Measurements from ENCODE around the gene NPIPB8.
"Not testable (repeated sequence)": the region's sequence is repeated elsewhere in the genome, so short reads cannot be mapped to it uniquely, and the experiment has no call there.

Gene NPIPB8

GRCh38 chr16:28607116-28607623, 30.7 kb upstream of the NPIPB8 start:
- no peak for DNase-seq

- DNase-seq = not testable (repeated sequence)
Observed at GRCh38 chr16:28607681-28608495, 30.0 kb upstream of the NPIPB8 start.

DNA sequence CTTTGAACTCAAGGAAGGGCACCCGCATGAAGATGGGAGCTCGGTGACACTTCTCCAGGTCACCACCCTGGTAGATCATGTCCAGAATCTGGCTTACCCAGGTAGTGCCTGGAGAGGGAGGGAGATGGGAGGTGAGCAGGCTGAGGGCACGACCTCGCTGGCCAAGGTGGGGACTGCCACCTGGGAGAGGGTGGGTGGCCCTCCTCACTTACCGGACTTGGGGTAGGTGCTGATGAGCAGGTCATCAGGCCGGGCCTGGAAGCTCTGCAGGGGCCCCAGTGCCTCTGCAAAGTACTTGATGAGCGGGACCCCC, 29.4 kb upstream of the NPIPB8 start:
- not testable (repeated sequence) for DNase-seq

- DNase-seq = not testable (repeated sequence)
Observed at GRCh38 chr16:28608867-28609596, 28.8 kb upstream of the NPIPB8 start.

DNA sequence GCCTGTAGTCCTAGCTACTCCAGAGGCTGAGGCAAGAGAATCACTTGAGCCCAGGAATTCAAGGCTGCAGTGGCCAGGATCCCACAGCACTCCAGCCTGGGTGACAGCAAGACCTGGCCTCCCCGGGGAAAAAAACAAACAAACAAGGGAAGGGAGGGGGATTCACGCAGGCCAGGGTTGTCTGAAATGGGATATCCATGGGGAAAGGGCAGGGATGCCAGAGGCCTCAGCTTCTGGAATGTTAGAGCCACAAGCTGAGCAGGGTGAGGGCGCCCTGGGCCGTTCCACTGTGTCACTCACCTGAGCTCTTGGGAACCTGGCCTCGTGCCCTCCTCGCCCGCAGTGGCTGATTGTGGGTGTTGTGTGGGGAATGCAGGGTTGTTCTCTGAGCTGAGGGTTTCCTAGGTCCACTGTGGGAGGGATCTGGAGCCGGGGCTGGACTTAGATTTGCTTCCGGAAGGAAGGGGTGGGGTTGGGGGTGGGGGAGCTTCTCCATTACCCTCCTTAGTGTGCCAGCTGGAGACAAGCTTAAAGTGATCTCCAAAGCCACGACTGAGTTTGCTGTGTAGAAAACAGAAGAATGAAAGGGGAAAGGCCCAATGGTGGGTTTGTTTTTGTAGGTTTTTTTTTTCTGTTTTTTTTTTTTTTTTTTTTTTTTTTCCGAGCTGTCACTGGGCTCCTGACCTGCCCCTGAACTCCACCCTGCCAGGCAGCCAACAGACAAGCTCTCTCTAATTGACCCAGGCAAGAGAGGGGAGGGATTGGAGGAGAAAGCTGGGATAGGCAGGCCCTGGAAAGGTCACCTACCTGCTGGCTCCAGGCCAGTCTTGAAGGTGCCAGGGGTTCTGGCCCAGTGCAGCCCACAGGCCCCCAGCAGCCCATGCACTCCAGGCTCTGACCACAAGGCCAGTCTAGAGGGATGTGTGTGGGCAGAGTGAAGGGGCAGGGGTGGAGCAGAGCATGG, 28.0 kb upstream of the NPIPB8 start, which contains the start of gene SULT1A1:
Gene SULT1A1 (minus strand): TSS at position 414 of the 964 bp plus-strand sequence. CDS start 1,189 bp downstream, outside the sequence.
- peak; percentile 53 for DNase-seq

DNA sequence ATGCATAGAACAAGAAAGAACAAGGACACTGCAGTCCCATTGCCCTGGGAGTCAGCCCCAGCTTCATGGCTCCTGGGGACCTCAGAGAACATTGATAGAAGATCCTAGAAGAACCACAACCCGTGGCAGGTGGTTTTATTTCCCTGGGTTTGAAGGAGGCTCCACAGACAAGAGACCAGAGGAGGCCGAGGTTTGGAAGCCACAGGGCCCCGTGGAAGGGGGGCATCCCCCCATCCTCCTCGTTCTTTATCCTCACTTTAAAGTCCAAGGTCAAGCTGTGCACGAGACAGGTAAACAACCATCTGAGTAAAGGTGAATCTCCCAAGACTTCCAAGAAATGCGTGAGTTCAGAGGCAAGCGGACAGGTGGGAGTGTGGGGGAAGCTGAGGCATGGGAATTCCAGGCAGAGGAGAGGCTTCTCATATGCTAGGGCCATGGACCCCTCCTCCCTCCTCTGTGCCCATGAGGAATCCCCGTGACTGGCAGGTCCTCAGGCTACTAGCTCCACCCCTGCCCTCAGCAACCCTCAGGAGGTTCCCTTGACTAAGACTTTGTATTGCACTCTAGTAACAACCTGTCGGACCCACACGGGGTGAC, 27.2 kb upstream of the NPIPB8 start:
- DNase-seq = no peak

DNA sequence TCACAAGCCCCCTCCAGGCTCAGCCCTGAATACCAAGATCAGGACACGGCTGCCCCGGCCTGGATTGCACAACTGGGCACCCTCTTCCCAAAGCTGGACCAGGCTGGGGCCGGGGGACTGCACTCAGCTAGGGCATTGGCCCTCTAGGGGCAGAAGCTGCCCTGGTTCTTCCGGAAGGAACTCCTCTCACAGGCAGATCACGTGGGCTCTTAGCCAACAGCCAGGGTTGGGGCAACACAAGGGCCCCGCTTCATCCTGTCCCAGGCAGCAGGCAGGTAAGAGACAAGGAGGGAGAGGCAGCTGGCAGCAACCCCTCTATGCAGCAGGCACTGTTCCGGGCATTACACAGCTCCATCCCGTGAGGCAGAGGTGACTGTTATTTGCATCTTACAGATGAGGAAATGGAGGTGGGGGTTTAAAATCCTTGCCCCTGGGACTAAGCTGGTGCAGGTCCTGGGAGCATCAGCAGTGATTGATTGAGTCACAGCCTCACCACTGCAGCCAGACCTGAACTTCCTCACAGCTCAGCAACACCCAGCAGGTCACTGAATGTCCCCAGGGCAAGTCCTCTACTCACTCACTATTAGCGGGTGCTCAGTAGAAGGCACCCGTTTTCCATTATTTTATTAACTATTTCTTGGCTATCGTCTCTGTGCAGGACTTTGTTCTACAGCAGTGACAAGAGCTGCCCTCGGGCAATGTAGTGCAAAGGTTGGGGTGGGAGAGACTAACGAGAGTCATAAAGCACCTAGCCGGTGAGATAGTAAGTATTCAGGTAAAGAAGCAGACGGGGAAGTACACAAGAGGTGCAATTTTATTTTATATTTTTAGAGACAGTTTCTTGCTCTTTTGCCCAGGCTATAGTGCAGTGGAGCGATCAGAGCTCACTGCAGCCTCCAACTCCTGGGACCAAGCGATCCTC, 25.2 kb upstream of the NPIPB8 start:
- DNase-seq = not testable (repeated sequence)

DNA sequence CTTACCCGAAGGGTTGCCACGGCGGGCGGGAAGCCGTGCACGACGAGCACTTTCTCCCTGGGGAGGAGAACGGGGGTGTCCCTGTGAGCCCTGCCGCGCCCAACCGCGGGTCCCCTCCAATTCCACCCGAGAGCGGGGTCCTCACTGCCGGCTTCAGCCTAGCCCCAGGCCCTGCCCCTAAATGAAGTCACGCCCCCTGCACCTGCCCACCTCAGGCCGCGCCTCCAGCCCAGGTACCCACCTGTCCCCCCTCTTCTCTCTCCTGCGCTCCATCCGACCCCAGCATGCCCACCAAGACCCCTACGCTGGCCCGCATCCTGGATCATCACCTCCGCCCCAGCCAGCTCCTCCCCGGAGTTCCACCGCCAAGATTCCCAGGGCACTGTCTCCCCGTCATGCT, 24.0 kb upstream of the NPIPB8 start:
- not testable (repeated sequence) for DNase-seq

DNA sequence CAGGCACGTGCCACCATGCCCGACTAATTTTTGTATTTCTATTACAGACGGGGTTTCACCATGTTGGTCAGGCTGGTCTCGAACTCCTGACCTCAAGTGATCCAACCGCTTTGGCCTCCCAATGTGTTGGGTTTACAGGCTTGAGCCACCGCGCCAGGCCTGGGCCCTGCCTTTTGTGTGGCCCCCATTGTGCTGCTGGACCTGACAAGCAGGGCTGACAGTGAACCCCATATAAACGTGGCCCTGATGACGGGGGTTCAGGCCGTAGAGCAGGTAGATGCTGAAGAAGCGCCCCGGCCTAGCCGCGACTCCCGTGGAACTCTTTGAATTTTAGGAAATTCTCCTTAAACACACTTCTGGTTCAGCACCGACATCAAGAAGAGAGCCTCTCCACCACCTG, 23.3 kb upstream of the NPIPB8 start:
- not testable (repeated sequence) for DNase-seq

- peak; percentile 37 for DNase-seq
Observed at GRCh38 chr16:28615486-28616223, 22.2 kb upstream of the NPIPB8 start.

DNA sequence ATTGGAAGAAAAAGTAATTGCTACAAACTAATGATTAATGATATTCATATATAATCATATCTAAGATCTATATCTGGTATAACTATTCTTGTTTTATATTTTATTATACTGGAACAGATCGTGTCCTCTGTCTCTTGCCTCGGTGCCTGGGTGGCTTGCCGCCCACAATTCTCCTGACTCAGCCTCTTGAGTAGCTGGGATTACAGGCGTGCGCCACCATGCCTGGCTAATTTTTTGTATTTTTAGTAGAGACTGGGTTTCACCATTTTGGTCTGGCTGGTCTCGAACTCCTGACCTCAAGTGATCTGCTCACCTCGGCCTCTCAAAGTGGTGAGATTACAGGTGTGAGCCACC, 21.7 kb upstream of the NPIPB8 start:
- DNase-seq = not testable (repeated sequence)

DNA sequence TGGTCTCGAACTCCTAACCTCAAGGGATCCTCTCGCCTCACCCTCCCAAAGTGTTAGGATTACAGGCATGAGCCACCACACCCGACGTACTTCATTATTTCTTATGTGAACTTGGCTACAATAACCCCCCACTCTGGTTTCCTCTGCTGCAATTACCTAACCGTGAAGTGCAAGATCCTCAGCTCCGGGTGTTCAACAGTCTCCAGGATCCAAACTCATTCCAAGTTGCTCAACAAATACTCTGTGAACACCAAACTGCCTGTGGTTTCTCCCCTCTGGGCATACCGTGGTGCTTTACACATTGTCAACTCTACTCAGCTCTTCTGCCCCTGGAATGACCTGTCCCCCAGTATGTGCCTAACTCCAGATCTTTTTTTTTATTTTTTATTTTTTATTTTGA, 21.2 kb upstream of the NPIPB8 start:
- no peak for DNase-seq

DNA sequence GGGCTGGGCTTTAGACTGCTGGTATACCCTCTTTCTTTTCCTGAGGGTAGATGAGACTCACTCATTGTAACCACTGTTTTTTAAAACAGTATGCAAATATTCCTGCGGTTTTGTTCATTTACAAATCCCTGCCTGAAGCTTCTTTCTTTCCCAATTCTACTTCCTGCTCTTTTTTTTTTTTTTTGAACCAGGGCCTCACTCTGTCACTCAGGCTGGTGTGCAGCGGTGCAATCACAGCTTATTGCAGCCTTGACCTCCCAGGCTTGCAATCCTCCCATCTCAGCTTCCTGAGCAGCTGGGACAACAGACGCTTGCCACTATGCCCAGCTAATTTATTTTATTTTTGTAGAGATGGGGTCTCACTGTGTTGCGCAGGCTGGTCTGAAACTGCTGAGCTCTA, 20.0 kb upstream of the NPIPB8 start:
- DNase-seq = peak; percentile 20

DNA sequence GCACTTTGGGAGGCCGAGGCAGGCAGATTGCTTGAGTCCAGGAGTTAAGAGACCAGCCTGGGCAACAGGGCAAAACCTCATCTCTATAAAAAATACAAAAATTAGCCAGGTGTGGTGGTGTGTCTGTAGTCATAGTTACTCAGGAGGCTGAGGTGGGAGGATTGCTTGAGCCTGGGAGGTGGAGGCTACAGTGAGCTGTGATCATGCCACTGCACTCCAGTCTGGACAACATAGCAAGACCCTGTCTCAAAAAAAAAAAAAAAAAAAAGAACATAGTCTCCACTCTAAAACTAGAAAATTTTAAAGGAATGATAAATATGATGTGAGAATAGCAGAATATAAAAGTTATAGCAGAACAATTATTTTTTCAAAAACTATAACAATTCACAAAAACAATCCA, 17.5 kb upstream of the NPIPB8 start:
- DNase-seq = not testable (repeated sequence)

DNA sequence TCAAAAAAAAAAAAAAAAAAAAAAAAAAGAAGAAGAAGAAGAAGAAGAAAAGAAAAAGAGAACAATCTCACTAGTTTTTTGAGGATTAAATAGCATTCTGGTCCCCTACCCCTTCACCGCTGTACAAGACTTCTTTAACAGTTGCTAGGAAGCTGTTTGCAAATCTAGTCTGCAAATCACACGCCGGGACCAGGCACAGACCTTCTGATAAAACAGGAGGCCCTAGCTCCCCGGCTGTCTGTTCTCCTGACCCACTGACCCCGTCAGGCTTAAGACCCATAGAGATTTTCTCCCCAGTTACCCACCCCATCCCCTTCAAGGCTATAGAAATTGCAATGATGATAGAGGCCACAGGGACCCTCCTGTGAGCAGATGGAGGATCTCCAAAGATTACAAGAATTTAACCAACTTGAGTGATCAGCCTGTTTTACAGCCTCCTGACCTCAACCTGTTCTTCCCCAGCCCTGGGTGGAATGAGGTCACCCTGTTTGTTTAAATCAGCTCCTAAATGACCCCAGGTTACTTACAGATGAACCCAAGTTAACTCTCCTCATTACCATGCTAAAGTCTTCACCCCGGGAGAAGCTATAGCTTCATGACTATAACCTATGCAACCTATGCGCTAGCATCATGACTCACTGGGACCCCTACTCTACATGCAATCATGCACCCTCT, 16.2 kb upstream of the NPIPB8 start:
- DNase-seq = no peak

- not testable (repeated sequence) for DNase-seq
Observed at GRCh38 chr16:28622532-28623171, 15.2 kb upstream of the NPIPB8 start.

GRCh38 chr16:28623172-28623711, 14.6 kb upstream of the NPIPB8 start:
- peak; percentile 88 for DNase-seq

GRCh38 chr16:28630905-28631304, 7.0 kb upstream of the NPIPB8 start:
- not testable (repeated sequence) for DNase-seq
